CD4-positive, alpha-beta T cell (primary cell): ENCODE measurements around the gene ZNF507. TPM values are rescaled to one million over a fixed set of nuclear protein-coding genes. Genes with fewer than 3 reads are reported as not detected.

Experiments used
- ATAC-seq: fragments of 200-7000 bp; cut with Tn5 transposase; one replicate; pipeline ENCODE4 v1.10.0; 2022; ENCODE audit warnings: mild to moderate bottlenecking; ENCODE audit not compliant: poor library complexity
- CTCF ChIA-PET: fragments of 350-600 bp; sonication (Branson Sonifier 250); formaldehyde crosslinking; loops from one replicate; lab custom pipeline; 2021; ENCODE audit warnings: antibody characterized with exemption, inconsistent platforms; lab: Charles Lee
- POLR2A ChIA-PET: fragments of 350-600 bp; sonication (Branson Sonifier 250); formaldehyde crosslinking; loops from one replicate; lab custom pipeline; 2021; ENCODE audit warnings: antibody characterized with exemption, inconsistent platforms; lab: Charles Lee
- DNase-seq, 14 experiments: peaks; one replicate each; pipeline ENCODE4 v3.0.0-alpha.2; 2013 to 2020; ENCODE audit warnings: mixed read lengths in 2 of 14
- H3K27ac ChIP-seq, 2 donors: one replicate each; pipeline versions ENCODE4 v1.5.1 to v1.7.0; 2013; ENCODE audit warnings: low read length in 2 of 2, low read depth in 1 of 2, mild to moderate bottlenecking in 1 of 2
- H3K27me3 ChIP-seq, 2 experiments: 1 replicate in 1 of 2; 2 replicates in 1 of 2; pipeline versions ENCODE4 v1.6.1 to v1.7.0; 2013; ENCODE audit warnings: low read length in 2 of 2, control low read depth in 1 of 2, mild to moderate bottlenecking in 1 of 2, moderate library complexity in 1 of 2; ENCODE audit not compliant: insufficient read depth in 2 of 2, control insufficient read depth in 1 of 2
- H3K36me3 ChIP-seq: one replicate; pipeline ENCODE4 v1.6.1; 2013; ENCODE audit warnings: low read length, control low read depth; ENCODE audit not compliant: insufficient read depth
- H3K4me1 ChIP-seq: one replicate; pipeline ENCODE4 v1.6.1; 2013; ENCODE audit warnings: low read length, control low read depth; ENCODE audit not compliant: insufficient read depth
- H3K4me3 ChIP-seq: one replicate; pipeline ENCODE4 v1.5.1; 2013; ENCODE audit warnings: mild to moderate bottlenecking, low read length, moderate library complexity
- H3K9me3 ChIP-seq, 2 experiments: 1 replicate in 1 of 2; 2 replicates in 1 of 2; pipeline versions ENCODE4 v1.6.1 to v1.7.0; 2013; ENCODE audit warnings: low read length in 2 of 2, mild to moderate bottlenecking in 2 of 2, control low read depth in 1 of 2, moderate library complexity in 1 of 2; ENCODE audit not compliant: control insufficient read depth in 1 of 2, insufficient read depth in 1 of 2
- H3K27ac Mint-ChIP-seq: one replicate; pipeline ENCODE4 v1.8.0; 2020; ENCODE audit warnings: mixed read lengths
- H3K27me3 Mint-ChIP-seq: one replicate; pipeline ENCODE4 v1.8.0; 2021; ENCODE audit warnings: mixed read lengths
- H3K36me3 Mint-ChIP-seq: one replicate; pipeline ENCODE4 v1.8.0; 2021; ENCODE audit warnings: low read depth, mixed read lengths
- H3K4me1 Mint-ChIP-seq: one replicate; pipeline ENCODE4 v1.8.0; 2021; ENCODE audit warnings: low read depth, mixed read lengths
- H3K4me3 Mint-ChIP-seq: one replicate; pipeline ENCODE4 v1.8.0; 2020; ENCODE audit warnings: mild to moderate bottlenecking, mixed read lengths
- H3K9me3 Mint-ChIP-seq: one replicate; pipeline ENCODE4 v1.8.0; 2020; ENCODE audit warnings: mixed read lengths
- intact Hi-C, 2 experiments: fragments of 100-400 bp; cut with DNase I in 1 of 2; cut with micrococcal nuclease in 1 of 2; formaldehyde crosslinking; loops; one replicate each; pipeline versions ENCODE4 v1.15.1 to v1.9.0; 2023 to 2025; cut with DNase I, micrococcal nuclease
- total RNA-seq, 174 experiments: library from RNA in 2 of 174; stranded (reverse) in 2 of 174; gene quantifications; one replicate each; pipeline ENCODE4 v1.2.3 and lab custom pipeline; 2021 to 2026
- TF ChIP-seq, protein P1 (sequence below): fragments of 200-600 bp; IDR thresholded peaks from one replicate; pipeline ENCODE4 v1.8.0; 2022; ENCODE audit warnings: antibody characterized with exemption, mild to moderate bottlenecking

The ZNF507 gene
- total RNA-seq, 2 experiments from 2014 or later = 30.4 to 31.3 TPM

DNA sequence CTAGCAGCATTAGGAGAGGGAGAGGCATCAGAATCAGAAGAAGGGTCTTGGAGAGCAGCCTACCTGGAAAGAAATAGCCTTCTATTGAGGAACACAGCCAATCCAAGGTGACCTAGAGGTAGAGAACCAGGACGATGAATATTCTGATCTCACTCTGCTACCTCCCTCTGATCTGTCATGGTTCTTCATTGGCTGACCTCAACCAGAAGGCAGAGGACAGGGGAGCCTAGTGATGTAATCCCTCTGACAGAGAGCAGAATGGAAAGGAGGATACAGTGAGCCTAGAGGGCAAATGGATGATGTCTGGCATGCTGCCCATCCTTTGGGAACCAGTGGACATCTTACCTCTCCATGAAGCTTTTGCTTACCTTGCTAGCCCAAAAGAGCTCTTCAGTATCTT, 3.6 kb downstream of the ZNF507 start:
- no peak overlapping the region for H3K4me3 ChIP-seq
- intact Hi-C loops = loop anchor here (5.0 to 10.0 kb wide), 5 partner anchors 56 to 1004 kb away; partner anchors contain the start of genes ANKRD27 (in 1 of the 2), CEP89 (in 1 of the 2), DPY19L3 (in 1 of the 2) and FAAP24 (in 1 of the 2)
- no peaks in the 10 kb centered on the region for H3K9me3 ChIP-seq
- H3K4me1 ChIP-seq = peaks cover 21% of the 10 kb centered on the region
- Mint-ChIP-seq H3K4me1 (peaks cover 85% of the 10 kb centered on the region), H3K4me3 (peak overlapping the region; percentile 58), H3K27me3 (no peaks in the 10 kb centered on the region), H3K36me3 (peaks cover 85% of the 10 kb centered on the region), H3K27ac (peak overlapping the region; percentile 10), H3K9me3 (no peaks in the 10 kb centered on the region)
- TF ChIP-seq, protein P1, sequence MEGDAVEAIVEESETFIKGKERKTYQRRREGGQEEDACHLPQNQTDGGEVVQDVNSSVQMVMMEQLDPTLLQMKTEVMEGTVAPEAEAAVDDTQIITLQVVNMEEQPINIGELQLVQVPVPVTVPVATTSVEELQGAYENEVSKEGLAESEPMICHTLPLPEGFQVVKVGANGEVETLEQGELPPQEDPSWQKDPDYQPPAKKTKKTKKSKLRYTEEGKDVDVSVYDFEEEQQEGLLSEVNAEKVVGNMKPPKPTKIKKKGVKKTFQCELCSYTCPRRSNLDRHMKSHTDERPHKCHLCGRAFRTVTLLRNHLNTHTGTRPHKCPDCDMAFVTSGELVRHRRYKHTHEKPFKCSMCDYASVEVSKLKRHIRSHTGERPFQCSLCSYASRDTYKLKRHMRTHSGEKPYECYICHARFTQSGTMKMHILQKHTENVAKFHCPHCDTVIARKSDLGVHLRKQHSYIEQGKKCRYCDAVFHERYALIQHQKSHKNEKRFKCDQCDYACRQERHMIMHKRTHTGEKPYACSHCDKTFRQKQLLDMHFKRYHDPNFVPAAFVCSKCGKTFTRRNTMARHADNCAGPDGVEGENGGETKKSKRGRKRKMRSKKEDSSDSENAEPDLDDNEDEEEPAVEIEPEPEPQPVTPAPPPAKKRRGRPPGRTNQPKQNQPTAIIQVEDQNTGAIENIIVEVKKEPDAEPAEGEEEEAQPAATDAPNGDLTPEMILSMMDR = no peak
- ChIA-PET CTCF (interaction anchor here (1.2 kb wide), 1 partner anchor 9 kb away, joined by 4 read pairs; no protein-coding TSS in a partner anchor), POLR2A (interaction anchor here (1.0 kb wide), 1 partner anchor 10 kb away, joined by 3 read pairs; no protein-coding TSS in a partner anchor)
- H3K27me3 ChIP-seq = no peaks in the 10 kb centered on the region
- ATAC-seq (no peak), DNase-seq (no peak)
- no peak overlapping the region for H3K27ac ChIP-seq
- peaks cover 55% of the 10 kb centered on the region for H3K36me3 ChIP-seq

GRCh38 chr19:32349724-32350470, 4.5 kb downstream of the ZNF507 start:
- Mint-ChIP-seq H3K4me1 (peaks cover 90% of the 10 kb centered on the region), H3K27me3 (no peaks in the 10 kb centered on the region), H3K36me3 (peaks cover 91% of the 10 kb centered on the region), H3K9me3 (no peaks in the 10 kb centered on the region), H3K4me3 (peak overlapping the region; percentile 58), H3K27ac (peak overlapping the region; percentile 47)
- ATAC-seq = no peak
- Histone ChIP-seq H3K4me3 (no peak overlapping the region), H3K4me1 (peaks cover 23% of the 10 kb centered on the region), H3K27ac (no peak overlapping the region), H3K27me3 (no peaks in the 10 kb centered on the region), H3K36me3 (peaks cover 64% of the 10 kb centered on the region), H3K9me3 (no peaks in the 10 kb centered on the region)
- ChIA-PET POLR2A (interaction anchor here (1.0 kb wide), 1 partner anchor 10 kb away, joined by 3 read pairs; no protein-coding TSS in a partner anchor), CTCF (interaction anchor here (1.2 kb wide), 2 partner anchors 9 to 10 kb away, joined by 3 to 4 read pairs; no protein-coding TSS in a partner anchor)
- intact Hi-C loops = loop anchor here (5.0 to 10.0 kb wide), 5 partner anchors 55 to 1005 kb away; partner anchors contain the start of genes ANKRD27 (in 1 of the 2), CEP89 (in 1 of the 2), DPY19L3 (in 1 of the 2) and FAAP24 (in 1 of the 2)
- TF ChIP-seq, protein P1 = no peak
- no peak for DNase-seq

DNA sequence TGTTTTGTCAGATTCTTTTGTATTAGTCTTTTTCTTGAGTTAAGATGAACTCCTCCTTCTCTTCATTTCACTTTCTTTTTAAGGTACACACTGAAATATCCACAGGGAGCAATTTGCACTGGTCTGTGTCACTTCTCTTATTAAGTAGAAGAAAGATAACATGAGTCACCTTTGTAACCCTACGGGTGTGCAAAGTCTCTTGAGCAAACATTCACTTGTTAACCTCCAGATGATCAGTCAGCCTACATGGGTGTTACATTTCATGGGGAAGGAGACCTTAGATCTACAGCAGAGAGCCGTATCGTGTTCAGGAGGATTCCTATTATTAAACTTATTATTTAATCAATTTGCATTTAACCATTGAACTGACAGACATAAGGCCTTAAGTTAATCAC, 5.1 kb downstream of the ZNF507 start:
- Mint-ChIP-seq H3K4me3 (no peak overlapping the region), H3K27me3 (no peaks in the 10 kb centered on the region), H3K36me3 (peaks cover 97% of the 10 kb centered on the region), H3K9me3 (no peaks in the 10 kb centered on the region), H3K4me1 (peaks cover 96% of the 10 kb centered on the region), H3K27ac (peak overlapping the region; percentile 47)
- POLR2A ChIA-PET = no interaction called here
- TF ChIP-seq, protein P1 = no peak
- CTCF ChIA-PET = interaction anchor here (1.2 kb wide), 2 partner anchors 9 to 11 kb away, joined by 3 to 4 read pairs; no protein-coding TSS in a partner anchor
- no peak overlapping the region for H3K4me3 ChIP-seq
- no peak overlapping the region for H3K27ac ChIP-seq
- no peaks in the 10 kb centered on the region for H3K27me3 ChIP-seq
- DNase-seq = no peak
- peaks cover 69% of the 10 kb centered on the region for H3K36me3 ChIP-seq
- intact Hi-C loops = no loop called here
- no peak for ATAC-seq
- H3K4me1 ChIP-seq = peaks cover 17% of the 10 kb centered on the region
- H3K9me3 ChIP-seq = no peaks in the 10 kb centered on the region
